ENCODE measurements around the gene POP7. TPM values are rescaled to one million over a fixed set of nuclear protein-coding genes. Genes with fewer than 3 reads are reported as not detected.

POP7 gene
- total and polyA plus RNA-seq, 7 donors: 28.4 to 129 (median 44.4) TPM

GRCh38 chr7:100685049-100685605 is 20.8 kb upstream of the POP7 start:
- Histone ChIP-seq H3K27me3 (ENCODE audit: insufficient read depth in 3 of 3, low read length in 2 of 3) (no peaks in the 10 kb centered on the region), H3K4me1 (peaks cover 17% of the 10 kb centered on the region), H3K27ac (no peak overlapping the region), H3K9me3 (no peaks in the 10 kb centered on the region), H3K4me3 (no peak overlapping the region), H3K36me3 (ENCODE audit: insufficient read depth in 1 of 2, low read depth in 1 of 2) (peaks cover 3 to 92% of the 10 kb centered on the region in 2 donors)
- DNase-seq (no peak), ATAC-seq (no peak)
- 89 to 94% (median 89%) methylated on average over 17 to 18 of the region's 18 CpGs for WGBS, 3 donors
- no peak for TF ChIP-seq CTCF (IDR thresholded peaks at IDR 0.05)
- intact Hi-C loops (cut with DNase I): loop anchor here in 1 of 2 donors (5.0 kb wide), 1 partner anchor 108 kb away; no protein-coding TSS in a partner anchor

GRCh38 chr7:100685631-100686145 is 20.2 kb upstream of the POP7 start:
- ATAC-seq: no peak
- intact Hi-C loops (cut with DNase I): loop anchor here in 1 of 2 donors (5.0 kb wide), 1 partner anchor 108 kb away; no protein-coding TSS in a partner anchor
- H3K4me3 ChIP-seq: no peak overlapping the region

GRCh38 chr7:100686201-100686821 is 19.6 kb upstream of the POP7 start:
- DNase-seq: peak in 1 of 2 donors; percentile 48
- no peaks in the 10 kb centered on the region for H3K27me3 ChIP-seq (ENCODE audit: insufficient read depth in 3 of 3, low read length in 2 of 3)
- intact Hi-C loops (cut with DNase I): loop anchor here in 1 of 2 donors (5.0 kb wide), 1 partner anchor 109 kb away; no protein-coding TSS in a partner anchor
- peaks cover 3 to 81% of the 10 kb centered on the region in 2 donors for H3K36me3 ChIP-seq (ENCODE audit: insufficient read depth in 1 of 2, low read depth in 1 of 2)
- peaks cover 26% of the 10 kb centered on the region for H3K4me1 ChIP-seq
- 80 to 86% (median 82%) methylated on average over 32 to 33 of the region's 33 CpGs for WGBS, 3 donors
- no peaks in the 10 kb centered on the region for H3K9me3 ChIP-seq
- TF ChIP-seq CTCF (IDR thresholded peaks at IDR 0.05): no peak
- no peak overlapping the region for H3K27ac ChIP-seq
- ATAC-seq: no peak
- H3K4me3 ChIP-seq: no peak overlapping the region

More at GRCh38 chr7:100685631-100686145, 20.2 kb upstream of the POP7 start:
- Histone ChIP-seq H3K27me3 (ENCODE audit: insufficient read depth in 3 of 3, low read length in 2 of 3) (no peaks in the 10 kb centered on the region), H3K4me1 (peaks cover 20% of the 10 kb centered on the region), H3K36me3 (ENCODE audit: insufficient read depth in 1 of 2, low read depth in 1 of 2) (peaks cover 3 to 86% of the 10 kb centered on the region in 2 donors), H3K9me3 (no peaks in the 10 kb centered on the region), H3K27ac (no peak overlapping the region)
- 91 to 95% (median 92%) methylated on average over 16 to 17 of the region's 17 CpGs for WGBS, 3 donors
- no peak for TF ChIP-seq CTCF (IDR thresholded peaks at IDR 0.05)
- no peak for DNase-seq

- no peak for TF ChIP-seq CTCF (IDR thresholded peaks at IDR 0.05)
- no peak for DNase-seq
- ATAC-seq: no peak
- no peaks in the 10 kb centered on the region for H3K27me3 ChIP-seq (ENCODE audit: insufficient read depth in 3 of 3, low read length in 2 of 3)
- intact Hi-C loops (cut with DNase I): loop anchor here in 1 of 2 donors (5.0 kb wide), 1 partner anchor 110 kb away; no protein-coding TSS in a partner anchor
- H3K27ac ChIP-seq: no peak overlapping the region
- H3K4me1 ChIP-seq: peaks cover 32% of the 10 kb centered on the region
- no peak overlapping the region for H3K4me3 ChIP-seq
- H3K36me3 ChIP-seq (ENCODE audit: insufficient read depth in 1 of 2, low read depth in 1 of 2): peaks cover 0 to 76% of the 10 kb centered on the region in 2 donors
- WGBS, 3 donors: 90 to 94% (median 91%) methylated on average over 17 of the region's 17 CpGs
- no peaks in the 10 kb centered on the region for H3K9me3 ChIP-seq
Observed at GRCh38 chr7:100686822-100687211, 19.1 kb upstream of the POP7 start.
